Colon (tissue), 2 donors: Measurements from ENCODE around the gene NCAPH2.

ENCODE experiments used
- FAIRE-seq: peaks from 2 replicates; lab custom pipeline; 2012; peaks lifted over from hg19 to GRCh38; lab: Jason Lieb, UNC
- donor health status: control.
- donor health status: control.

NCAPH2 gene

DNA sequence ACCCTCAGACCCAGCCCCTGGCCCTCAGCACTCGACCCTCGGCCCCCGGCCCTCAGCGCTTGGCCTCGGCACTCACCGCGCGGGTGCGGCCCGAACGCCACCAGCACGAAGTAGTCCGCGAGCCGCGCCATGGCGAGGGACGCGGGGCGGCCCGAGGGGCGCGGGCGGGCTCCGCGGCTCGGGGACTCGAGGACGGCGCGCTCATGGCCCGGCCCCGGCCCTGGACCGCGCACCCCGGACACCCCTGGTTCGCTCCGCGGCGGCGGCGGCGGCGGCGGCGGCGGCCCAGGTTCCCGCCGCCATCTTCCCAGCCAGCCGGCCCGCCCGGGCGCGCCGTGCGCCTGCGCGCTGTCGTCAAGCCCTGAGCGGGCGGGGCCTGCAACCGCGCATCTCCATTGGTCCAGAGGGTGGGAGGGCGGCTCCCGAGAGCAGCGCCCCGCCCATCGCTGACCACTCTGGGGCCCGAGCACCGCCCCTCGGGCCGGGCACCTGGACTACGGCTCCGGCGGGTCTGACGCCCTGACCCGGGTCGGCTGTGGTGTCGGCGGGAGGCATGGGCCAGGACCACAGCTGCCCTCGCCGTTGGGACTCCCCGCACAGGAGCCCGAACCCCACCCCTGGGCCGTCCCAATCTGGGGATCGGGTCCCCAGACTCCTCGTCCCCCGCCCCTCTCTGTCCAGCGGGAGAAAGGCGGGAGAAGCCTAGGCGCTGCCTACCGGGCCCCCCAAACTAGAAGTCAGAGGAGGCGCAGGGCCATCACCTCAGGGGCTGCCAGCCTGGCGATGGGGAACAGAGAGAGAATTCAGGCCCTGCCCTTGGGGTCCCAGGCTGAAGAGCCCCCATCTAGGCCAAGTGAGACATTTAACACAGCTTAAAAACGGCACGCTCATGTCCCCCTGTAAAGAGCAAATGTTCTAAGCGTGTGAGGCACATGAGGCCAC is 33.0 kb upstream of the NCAPH2 start, which contains the start of gene SBF1:
TSS of gene SBF1 (minus strand) at position 326 of the 942 bp plus-strand sequence. CDS start at position 131, 195 bp downstream.
- no peak for FAIRE-seq

DNA sequence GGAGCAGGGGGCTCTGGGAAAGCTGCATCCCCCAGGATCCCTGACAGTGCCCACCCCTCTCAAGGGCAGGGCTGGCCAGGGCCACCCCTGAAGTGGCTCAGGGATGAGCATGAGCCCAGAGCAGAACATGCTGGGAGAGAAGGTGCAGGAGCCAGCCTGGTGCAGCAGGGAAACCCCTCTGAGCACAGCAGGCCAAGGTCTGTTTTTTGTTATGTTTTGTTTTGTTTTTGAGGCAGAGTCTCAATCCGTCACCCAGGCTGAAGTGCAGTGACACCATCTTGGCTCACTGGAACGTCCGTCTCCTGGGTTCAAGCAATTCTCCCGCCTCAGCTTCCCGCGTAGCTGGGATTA is 32.4 kb upstream of the NCAPH2 start:
- no peak for FAIRE-seq

DNA sequence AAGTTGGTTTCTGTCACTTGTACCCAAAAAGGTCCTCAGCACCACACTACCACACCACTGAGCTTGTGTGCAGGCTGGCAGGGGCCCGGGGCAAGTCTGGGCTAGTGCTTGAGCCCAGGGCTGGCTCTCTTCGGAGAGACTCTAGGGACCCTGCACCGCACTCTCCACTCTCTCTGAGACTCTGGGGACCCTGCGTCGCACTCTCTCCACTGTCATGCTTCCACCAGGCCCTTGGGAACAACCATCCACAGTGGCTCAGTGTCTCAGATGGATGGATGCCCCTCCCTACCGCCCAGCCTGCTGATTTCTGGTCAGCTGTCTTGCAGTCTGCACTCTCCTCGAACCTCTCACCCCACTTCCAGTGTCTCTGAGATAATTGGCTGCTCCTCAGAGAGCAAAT is 31.2 kb upstream of the NCAPH2 start:
- FAIRE-seq = no peak

DNA sequence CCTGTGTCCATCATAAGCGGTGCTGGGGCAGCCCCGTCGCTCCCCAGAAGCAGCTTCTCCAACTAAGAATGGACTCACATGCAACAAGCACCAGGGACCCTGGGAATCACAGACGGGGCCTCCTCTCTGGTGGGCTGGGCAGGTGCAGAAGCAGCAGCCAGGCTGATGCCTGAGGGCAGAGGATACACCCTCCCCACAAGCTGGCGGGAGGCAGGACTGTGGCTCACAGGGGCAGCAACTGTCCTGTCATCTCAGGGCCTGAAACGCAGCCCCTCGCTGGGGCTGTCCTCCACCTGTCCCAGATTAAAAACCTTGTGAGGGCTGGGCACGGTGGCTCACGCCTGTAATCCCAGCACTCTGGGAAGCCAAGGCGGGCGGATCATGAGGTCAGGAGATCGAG is 30.1 kb upstream of the NCAPH2 start:
- FAIRE-seq = no peak

DNA sequence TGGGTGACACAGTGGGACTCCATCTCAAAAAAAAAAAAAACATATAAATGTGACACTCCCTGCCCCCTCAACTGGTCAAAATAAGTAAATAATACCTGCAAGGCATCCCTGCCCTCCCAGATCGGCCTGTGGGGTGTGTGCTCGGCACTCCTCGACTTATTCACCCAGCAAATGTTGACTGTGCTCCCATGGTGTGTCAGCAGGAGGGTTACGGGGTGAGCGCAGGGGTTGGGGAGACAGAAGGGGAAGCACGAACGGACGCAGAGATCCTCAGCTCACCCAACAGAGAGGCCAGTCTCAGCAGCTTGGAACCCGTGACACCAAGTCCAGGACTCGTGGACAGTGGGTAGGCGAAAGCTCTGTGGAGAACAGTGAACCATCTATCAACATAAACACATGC is 28.3 kb upstream of the NCAPH2 start:
- no peak for FAIRE-seq

DNA sequence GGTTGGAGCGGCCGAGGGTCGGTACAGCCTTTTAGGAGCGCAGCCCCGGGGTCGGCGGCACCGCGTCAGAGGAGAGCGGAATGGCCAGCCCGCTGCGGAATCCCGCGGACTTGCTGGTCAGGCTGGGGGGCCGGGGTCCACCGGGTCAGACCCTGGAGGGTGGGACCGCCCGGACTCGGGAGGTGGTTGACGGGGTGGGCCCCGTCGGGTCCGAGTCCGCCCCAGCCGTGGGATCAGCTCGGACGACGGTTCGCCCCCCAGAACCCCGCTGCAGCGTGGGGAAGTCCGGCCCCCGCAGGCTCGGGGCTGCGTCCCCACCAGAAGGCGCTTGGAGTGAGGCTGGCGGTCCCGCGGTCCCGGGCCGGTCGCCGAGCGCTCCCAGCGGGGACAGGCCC is 27.0 kb upstream of the NCAPH2 start:
- no peak for FAIRE-seq

DNA sequence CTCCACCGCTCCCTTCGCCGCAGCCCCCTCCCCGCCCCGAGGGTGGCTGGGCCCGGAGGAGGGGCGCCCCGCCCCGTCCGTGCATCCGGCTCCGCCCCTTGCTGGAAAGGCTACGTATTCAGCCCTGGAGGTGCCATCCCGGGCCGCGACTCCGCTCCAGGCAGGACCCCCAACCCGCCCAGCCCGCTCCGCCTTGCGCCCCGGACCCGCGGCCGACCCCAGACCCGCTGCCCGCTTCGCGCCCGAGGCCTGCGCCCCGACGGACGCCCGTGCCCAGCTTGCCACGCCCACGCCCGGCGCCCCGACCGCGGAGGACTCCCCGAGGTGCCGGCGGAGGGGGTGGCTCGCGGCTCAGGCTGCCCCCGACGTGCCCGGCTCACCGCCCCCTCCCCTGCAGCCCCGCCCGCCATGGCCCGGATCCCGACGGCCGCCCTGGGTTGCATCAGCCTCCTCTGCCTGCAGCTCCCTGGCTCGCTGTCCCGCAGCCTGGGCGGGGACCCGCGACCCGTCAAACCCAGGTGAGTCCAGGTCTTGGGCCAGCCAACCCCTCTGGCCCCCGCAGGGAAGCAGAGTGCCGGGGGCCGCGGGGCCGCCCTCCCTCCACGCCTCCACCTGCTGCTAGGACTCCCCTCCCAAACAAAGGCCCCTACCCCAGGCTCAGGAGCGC is 26.5 kb upstream of the NCAPH2 start, which contains the start of gene ADM2:
TSS of gene ADM2 (plus strand) at position 104 of the 667 bp plus-strand sequence. CDS start at position 409, 305 bp downstream.
- FAIRE-seq = no peak

DNA sequence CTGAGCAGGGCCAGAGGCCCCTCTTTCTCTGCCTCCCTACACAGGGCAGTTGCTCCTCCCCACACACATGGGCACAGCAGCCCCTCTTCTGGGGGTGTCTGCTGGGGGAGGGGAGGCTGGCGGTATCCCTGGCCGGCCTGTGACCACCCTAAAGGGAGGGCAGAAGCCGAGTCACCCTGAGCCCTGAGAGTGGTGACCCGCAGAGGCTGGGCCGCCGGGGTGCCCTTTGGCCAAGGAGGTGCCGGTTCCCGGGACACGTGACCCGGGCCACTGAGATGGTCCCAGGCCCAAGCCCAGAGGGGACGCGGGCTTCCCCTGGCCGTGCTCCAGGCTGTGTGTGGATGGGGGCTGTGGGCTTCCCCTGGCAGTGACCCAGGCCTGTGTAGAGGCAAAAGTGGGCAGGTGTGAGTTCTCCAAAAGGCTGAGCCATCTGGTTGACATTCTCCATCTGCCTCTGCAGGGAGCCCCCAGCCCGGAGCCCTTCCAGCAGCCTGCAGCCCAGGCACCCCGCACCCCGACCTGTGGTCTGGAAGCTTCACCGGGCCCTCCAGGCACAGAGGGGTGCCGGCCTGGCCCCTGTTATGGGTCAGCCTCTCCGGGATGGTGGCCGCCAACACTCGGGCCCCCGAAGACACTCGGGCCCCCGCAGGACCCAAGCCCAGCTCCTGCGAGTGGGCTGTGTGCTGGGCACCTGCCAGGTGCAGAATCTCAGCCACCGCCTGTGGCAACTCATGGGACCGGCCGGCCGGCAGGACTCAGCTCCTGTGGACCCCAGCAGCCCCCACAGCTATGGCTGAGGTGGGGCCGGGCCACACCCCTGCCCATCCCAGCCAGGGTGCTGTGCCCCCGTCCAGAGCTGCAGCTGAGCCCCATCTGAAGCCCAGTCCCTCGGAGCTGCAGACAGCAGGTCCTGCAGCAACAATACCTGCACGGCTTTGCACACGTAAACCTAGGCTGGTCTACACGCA is 25.6 kb upstream of the NCAPH2 start:
- no peak for FAIRE-seq

DNA sequence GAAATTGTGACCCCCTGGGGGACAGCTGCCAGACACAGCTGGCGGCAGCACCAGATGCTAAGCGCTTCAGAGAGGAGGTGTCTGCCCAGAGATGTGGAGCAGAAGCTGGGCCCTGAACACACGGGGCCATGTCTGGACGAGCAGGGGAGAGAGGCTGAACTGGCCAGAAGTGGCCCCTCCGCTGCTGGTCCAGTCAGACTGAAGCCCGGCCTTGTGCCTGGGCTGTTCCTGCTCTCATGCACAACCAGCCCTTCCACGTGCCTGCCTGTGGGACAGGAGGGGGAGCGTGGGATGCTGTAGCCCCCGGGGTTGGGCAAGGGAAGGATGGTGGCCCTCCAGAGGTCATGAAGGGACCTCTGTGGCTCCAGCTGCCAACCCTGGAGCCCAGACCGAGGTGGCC is 24.9 kb upstream of the NCAPH2 start:
- FAIRE-seq = no peak

DNA sequence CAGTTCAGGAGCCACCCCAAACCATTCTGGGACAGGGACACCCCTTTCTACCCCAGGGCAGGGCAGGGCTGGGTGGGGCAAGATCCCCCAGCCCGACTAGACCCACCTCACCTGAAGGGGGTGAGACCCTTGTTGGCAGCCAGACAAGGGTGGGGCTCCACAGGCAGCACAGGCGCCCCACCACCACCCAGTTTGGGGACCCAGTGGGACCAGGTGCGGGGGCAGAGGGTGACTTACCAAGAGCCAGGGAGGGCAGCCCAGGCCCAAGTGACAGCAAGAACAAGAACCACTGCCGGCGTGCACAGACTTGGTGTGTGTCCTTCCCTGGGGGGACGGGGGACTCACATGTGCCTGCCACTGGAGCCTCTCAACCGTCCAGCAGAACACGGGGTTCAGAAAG is 24.5 kb upstream of the NCAPH2 start:
- FAIRE-seq = no peak

DNA sequence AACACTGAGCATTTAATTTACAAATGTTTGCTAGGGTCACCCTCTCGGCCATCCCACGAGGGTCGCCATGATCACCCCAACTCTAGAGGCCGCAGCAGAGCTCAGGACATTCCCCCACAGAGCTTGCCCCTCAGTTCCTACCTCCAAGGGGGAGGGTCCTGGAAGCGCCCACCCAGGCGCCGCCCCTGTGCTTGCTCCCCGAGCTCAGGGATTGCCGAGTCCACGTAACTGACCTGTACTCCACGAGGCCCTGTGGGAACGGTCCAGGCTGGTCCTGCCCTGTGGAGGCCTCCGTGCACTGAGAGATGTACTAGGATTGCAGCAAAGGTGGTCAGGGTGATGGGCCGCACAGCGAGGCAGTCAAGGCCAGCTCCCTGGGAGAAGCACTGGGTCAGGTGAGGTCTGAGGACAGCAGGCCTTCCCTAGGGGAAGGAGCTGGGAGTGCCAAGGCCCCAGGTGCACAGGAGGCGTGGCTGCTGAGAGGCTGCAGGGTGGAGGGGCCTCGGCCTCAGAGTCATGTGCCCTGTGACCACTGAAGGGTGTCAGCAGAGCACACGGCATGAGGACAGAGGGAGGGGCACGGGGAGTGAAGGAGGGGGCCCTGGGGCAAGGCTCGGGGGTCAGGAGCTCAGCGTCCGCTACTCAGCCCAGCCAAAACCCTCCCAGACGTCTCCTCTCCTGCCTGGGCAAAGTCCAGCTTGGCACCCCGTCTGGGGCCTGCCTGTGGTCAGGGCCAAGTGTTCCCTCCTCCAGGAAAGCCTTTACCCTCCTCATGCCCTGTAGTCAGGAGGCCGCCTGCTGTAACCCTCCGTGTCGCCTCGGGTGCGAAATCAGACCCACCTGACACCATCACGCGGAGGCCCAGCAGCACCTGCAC is 23.8 kb upstream of the NCAPH2 start:
- FAIRE-seq = no peak

DNA sequence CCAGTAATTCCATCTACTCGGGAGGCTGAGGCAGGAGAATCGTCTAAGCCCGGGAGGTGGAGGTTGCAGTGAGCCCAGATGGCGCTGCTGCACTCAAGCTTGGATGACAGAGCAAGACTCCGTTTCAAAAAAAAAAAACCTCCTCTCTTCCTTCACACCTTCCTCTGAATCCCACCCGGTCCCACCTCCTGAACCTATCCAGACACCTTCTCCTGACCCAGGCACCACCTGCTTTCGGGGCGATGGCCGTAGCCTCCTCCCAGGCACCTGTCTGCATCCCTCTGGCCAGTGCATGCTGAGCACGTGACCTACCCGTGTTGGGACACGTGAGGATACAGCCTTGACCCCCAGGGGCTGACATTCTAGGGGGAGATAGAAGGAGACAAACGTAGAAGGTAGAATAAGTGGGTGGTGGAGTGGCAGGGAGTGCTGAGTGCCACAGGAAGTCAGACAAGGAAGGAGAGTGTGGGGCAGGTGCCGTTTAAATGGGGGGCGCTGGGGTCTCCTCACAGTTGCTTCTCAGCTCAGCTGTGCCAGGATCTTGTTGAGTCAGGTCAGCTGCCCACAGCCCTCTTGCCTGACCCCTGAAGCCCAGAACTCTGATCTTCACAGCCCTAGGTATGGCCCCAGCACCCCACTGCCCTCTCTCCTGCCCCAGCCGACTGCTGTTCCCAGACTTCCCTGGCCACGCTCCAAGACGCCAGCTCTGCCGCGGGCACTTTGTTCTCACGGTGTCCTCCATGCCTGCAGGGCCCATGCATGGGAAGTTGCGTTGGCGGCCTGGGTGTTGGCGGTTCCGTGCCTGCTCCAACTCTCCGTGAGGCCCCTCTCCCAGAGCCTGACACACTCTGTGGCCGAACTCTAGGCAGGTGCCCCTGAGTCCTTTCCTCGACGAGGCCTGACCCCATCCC is 22.5 kb upstream of the NCAPH2 start:
- FAIRE-seq = no peak

DNA sequence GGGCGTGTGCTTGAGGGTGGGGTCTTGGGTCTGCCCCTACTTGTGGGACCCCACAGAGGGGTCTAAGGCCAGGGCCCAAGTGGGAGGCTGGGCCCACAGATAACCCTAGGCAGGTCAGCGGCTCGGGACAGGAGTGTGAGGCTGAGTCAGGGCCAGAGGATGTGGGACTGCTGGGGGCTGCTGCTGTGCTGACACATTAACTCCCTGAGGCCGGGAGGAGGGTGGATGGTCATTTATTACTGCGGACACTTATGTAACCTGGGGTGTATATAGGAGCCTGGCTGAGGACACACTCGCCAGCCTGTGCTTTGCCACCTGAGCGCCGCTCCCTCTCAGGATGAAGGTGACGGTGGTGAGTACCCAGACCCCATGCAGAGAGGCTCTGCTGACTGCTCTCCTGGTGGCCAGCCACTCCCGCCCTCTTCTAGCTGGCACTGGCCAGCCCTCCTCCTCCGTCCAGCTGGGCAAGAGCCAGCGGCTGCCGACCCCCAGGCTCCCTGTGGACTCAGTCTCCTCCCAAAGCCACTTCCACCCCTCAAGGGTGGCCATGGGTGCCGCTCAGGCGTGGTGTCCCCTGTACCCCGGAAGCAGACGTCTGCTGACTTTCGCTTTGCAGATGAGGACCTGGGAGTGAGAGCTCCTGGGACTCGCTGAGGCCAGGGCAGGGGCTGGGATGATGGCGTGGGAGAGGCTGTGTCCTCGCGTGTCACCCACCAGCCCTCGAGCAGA is 21.3 kb upstream of the NCAPH2 start, which contains the start of gene MIOX:
TSS of gene MIOX (plus strand) at position 299 of the 729 bp plus-strand sequence. CDS start at position 338, 39 bp downstream.
- no peak for FAIRE-seq

DNA sequence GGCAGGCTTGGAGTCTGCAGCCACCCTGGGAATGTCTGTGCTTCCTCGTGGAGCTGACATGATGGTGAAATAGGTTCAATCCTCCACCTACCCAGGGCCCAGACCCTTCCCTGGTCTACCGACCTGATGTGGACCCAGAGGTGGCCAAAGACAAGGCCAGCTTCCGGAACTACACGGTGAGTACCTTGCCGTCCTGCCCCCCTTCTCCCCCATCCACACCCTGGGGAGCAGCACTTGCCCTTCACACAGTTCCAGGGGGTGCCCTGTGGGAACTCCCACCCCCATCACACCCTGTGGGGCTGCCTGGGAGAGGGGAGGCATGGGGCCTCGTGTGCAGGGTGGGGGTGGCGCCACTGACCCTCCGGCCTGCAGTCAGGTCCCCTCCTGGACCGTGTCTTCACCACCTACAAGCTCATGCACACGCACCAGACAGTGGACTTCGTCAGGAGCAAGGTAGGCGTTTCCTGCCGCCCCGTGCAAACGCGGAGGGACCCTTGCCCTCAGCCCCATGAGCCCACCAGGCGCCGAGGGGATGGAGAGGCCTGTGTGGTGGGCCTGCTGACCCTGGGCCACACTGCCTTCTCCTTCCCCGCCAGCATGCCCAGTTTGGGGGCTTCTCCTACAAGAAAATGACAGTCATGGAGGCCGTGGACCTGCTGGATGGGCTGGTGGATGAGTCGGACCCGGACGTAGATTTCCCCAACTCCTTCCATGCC is 20.6 kb upstream of the NCAPH2 start:
- FAIRE-seq = no peak

DNA sequence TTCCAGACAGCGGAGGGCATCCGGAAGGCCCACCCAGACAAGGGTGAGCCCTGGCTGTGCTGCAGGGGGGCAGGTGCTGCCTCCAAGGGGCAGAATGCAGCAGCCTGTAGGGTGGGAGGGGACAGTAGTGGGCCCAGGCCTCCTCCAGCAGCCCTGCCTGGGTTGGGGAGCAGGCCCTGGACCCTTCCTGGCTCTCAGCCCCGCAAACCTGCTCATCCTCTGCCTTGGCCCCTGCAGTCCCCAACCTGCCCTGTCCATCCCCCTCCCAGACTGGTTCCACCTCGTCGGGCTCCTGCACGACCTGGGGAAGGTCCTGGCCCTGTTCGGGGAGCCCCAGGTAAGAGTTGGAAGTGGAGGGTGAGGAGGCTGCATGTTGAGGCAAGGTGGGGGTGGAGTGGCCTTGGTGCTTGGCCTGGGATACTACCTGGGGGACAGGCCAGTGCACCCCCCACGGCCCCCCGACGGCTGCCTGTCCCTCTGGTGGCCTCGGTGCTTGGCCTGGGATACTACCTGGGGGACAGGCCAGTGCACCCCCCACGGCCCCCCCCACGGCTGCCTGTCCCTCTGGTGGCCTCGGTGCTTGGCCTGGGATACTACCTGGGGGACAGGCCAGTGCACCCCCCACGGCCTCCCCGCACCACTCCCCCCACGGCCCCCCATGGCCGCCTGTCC is 19.9 kb upstream of the NCAPH2 start:
- no peak for FAIRE-seq

DNA sequence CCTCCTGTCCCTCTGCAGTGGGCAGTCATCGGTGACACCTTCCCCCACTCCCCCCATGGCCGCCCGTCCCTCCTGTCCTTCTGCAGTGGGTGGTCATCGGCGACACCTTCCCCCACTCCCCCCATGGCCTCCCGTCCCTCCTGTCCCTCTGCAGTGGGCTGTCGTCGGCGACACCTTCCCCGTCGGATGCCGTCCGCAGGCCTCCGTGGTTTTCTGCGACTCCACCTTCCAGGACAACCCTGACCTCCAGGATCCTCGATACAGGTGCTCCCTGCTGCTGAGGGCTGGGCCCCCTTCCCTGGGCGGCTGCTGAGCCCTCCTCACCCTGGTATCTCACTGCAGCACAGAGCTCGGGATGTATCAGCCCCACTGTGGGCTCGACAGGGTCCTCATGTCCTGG is 19.1 kb upstream of the NCAPH2 start:
- FAIRE-seq = no peak

DNA sequence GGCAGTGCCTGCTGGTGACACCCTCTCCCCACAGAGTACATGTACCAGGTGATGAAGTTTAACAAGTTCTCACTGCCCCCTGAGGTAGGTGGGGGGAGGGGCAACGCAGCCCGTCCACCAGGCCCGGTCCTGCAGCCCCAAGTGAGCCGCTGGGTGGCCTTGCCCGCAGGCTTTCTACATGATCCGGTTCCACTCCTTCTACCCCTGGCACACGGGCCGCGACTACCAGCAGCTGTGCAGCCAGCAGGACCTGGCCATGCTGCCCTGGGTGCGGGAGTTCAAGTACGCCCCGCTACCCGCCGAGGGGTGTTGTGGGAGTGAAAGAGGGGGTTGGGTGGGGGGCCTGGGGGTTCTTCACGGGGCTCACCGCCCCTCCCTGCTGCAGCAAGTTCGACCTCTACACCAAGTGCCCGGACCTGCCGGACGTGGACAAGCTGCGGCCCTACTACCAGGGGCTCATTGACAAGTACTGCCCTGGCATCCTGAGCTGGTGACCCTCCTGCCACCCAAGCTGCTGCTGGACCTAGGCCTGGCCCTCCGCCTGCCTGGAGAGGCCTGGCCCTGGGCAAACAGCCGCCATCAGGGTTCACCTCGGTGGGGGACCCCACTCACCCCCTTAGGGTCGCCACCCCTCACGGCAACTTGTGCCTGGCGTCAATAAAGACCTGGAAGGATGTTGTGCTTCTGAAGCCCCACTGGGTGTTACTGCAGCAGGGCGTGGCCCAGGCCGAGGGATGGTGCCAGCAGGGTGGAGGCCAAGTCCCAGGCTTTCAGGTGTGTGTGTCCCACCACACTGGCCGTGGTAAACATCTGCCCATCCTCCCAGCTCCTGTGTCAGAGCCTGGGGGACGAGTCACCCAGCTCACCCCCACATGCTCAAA is 18.4 kb upstream of the NCAPH2 start:
- no peak for FAIRE-seq
